Measurements from ENCODE around the gene XRCC2.

DNA sequence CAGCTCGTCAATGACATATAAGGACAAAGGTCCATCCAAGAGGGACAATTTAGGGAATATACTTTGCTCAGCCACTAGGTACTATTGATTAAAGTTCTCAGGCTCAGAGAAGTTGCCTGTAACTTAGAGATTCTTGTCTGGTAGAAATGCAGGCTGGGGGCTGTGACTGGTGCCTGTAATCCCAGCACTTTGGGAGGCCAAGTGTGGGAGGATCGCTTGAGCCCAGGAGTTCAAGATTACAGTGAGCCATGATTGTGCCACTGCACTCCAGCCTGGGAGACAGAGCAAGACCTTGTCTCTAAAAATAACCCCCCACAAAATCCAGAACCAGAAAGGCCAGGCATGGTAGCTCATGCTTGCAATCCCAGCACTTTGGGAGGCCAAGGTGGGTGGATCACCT lies 47.4 kb upstream of the XRCC2 start:
- TF ChIP-seq, protein P1, sequence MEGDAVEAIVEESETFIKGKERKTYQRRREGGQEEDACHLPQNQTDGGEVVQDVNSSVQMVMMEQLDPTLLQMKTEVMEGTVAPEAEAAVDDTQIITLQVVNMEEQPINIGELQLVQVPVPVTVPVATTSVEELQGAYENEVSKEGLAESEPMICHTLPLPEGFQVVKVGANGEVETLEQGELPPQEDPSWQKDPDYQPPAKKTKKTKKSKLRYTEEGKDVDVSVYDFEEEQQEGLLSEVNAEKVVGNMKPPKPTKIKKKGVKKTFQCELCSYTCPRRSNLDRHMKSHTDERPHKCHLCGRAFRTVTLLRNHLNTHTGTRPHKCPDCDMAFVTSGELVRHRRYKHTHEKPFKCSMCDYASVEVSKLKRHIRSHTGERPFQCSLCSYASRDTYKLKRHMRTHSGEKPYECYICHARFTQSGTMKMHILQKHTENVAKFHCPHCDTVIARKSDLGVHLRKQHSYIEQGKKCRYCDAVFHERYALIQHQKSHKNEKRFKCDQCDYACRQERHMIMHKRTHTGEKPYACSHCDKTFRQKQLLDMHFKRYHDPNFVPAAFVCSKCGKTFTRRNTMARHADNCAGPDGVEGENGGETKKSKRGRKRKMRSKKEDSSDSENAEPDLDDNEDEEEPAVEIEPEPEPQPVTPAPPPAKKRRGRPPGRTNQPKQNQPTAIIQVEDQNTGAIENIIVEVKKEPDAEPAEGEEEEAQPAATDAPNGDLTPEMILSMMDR (conservative IDR thresholded peaks at IDR 0.05; ENCODE audit: low read depth, low read length), result no peak
- no peak for TF ChIP-seq EZH2 (IDR thresholded peaks at IDR 0.05; ENCODE audit: borderline replicate concordance, low read depth, low read length, poor library complexity, severe bottlenecking)
